ENCODE measurements around the gene AKR1C1.
"Not testable (repeated sequence)": the region's sequence is repeated elsewhere in the genome, so short reads cannot be mapped to it uniquely, and the experiment has no call there.

AKR1C1 gene

GRCh38 chr10:4962876-4963814 lies at the start of gene AKR1C1:
Gene AKR1C1, plus strand, starts transcription at chr10:4963415. Its CDS starts 30 bp downstream, at chr10:4963445.
- in situ Hi-C loops (cut with MboI; ENCODE audit: low pct_unique_long_range_greater_than_20kb, low sequenced_read_pairs, unreplicated experiment); DNase-seq (ENCODE audit: low spot score): not testable (repeated sequence)

GRCh38 chr10:4914213-4914850 lies 48.9 kb upstream of the AKR1C1 start:
- TF ChIP-seq, protein P1, sequence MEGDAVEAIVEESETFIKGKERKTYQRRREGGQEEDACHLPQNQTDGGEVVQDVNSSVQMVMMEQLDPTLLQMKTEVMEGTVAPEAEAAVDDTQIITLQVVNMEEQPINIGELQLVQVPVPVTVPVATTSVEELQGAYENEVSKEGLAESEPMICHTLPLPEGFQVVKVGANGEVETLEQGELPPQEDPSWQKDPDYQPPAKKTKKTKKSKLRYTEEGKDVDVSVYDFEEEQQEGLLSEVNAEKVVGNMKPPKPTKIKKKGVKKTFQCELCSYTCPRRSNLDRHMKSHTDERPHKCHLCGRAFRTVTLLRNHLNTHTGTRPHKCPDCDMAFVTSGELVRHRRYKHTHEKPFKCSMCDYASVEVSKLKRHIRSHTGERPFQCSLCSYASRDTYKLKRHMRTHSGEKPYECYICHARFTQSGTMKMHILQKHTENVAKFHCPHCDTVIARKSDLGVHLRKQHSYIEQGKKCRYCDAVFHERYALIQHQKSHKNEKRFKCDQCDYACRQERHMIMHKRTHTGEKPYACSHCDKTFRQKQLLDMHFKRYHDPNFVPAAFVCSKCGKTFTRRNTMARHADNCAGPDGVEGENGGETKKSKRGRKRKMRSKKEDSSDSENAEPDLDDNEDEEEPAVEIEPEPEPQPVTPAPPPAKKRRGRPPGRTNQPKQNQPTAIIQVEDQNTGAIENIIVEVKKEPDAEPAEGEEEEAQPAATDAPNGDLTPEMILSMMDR (IDR thresholded peaks at IDR 0.05; ENCODE audit: extremely low read depth, insufficient read depth, missing control alignments), result no peak
- in situ Hi-C loops (cut with MboI; ENCODE audit: low pct_unique_long_range_greater_than_20kb, low sequenced_read_pairs, unreplicated experiment), result no loop called here
- no peak for DNase-seq (ENCODE audit: low spot score)

GRCh38 chr10:4916086-4916716 lies 47.0 kb upstream of the AKR1C1 start:
- no peak for DNase-seq (ENCODE audit: low spot score)
- TF ChIP-seq, protein P1 (IDR thresholded peaks at IDR 0.05; ENCODE audit: extremely low read depth, insufficient read depth, missing control alignments), result no peak
- in situ Hi-C loops (cut with MboI; ENCODE audit: low pct_unique_long_range_greater_than_20kb, low sequenced_read_pairs, unreplicated experiment), result no loop called here

DNA sequence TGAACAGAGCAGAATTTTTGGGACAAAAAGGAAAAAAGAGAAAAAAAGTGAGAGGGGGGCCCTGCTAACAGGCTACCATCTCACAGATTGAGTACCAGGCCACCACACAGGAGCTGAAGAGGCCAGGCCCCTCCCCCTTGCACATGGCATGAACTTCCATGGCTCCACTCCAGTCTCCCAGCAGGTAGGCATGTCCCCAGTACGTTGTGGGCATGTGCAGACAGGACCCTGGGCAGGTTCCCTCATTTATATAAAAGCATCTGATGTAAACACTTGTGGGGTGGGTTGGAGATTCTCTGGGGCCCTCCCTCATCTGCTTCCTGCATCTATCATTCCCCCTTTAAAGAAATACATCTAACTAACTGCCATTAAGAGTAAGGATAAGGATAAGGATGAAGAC lies 45.0 kb upstream of the AKR1C1 start:
- TF ChIP-seq, protein P1 (IDR thresholded peaks at IDR 0.05; ENCODE audit: extremely low read depth, insufficient read depth, missing control alignments), result no peak
- DNase-seq (ENCODE audit: low spot score), result no peak
- in situ Hi-C loops (cut with MboI; ENCODE audit: low pct_unique_long_range_greater_than_20kb, low sequenced_read_pairs, unreplicated experiment), result no loop called here

DNA sequence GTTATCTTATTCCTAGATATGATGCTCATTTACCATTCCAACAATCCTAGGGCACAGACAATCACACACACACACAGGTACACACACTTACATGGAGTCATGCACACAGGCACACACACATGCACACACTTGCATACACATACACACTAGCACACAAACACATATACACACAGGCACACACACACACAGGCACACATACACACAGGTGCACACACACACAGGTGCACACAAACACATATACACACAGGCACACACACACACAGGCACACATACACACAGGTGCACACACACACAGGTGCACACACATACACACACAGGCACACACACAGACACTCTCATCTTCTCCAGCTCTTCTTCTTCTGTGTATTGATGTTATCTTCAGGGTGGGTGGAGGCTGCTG lies 38.7 kb upstream of the AKR1C1 start:
- in situ Hi-C loops (cut with MboI; ENCODE audit: low pct_unique_long_range_greater_than_20kb, low sequenced_read_pairs, unreplicated experiment); DNase-seq (ENCODE audit: low spot score): not testable (repeated sequence)

GRCh38 chr10:4926400-4926799 lies 36.8 kb upstream of the AKR1C1 start:
- no peak for DNase-seq (ENCODE audit: low spot score)
- TF ChIP-seq, protein P1 (IDR thresholded peaks at IDR 0.05; ENCODE audit: extremely low read depth, insufficient read depth, missing control alignments), result no peak
- in situ Hi-C loops (cut with MboI; ENCODE audit: low pct_unique_long_range_greater_than_20kb, low sequenced_read_pairs, unreplicated experiment), result no loop called here

DNA sequence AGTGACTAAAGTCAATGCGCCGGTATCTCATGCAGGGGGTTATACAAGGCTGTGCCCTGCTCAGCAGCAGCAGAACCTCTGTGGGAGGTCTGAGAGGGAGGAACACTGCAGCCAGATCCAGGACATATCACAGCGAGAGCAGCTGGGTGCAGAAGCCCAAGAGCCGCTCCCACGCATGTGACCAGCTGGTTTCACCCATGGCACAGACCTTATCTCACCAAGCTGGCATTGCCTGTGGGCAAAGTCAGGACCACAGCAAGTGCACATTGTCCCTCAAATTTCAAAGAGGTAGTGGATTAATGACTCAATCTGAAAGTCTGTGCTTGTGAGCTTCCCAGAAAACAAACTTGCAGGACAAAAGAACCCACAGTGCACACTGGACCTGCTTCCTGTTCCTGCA lies 31.6 kb upstream of the AKR1C1 start:
- TF ChIP-seq, protein P1 (IDR thresholded peaks at IDR 0.05; ENCODE audit: extremely low read depth, insufficient read depth, missing control alignments), result no peak

More for the DNA sequence above, 31.6 kb upstream of the AKR1C1 start:
- DNase-seq (ENCODE audit: low spot score), result no peak
- in situ Hi-C loops (cut with MboI; ENCODE audit: low pct_unique_long_range_greater_than_20kb, low sequenced_read_pairs, unreplicated experiment), result no loop called here
